HepG2 (cell line): ENCODE measurements around the gene NAE1. TPM values are rescaled to one million over a fixed set of nuclear protein-coding genes. Genes with fewer than 3 reads are reported as not detected.
A peak's percentile ranks its signal among the peaks of the same experiment; 100 is the strongest.

Experiments used
- E2F2 ChIP-seq: sonication (generic); formaldehyde crosslinking; IDR thresholded peaks from 2 replicates; pipeline ENCODE4 v1.4.0; 2020; ENCODE audit warnings: missing genetic modification reagents, borderline replicate concordance
- GABPA ChIP-seq, 2 experiments: IDR thresholded peaks; 2 replicates each; pipeline ENCODE4 v1.6.1; 2011 to 2016; ENCODE audit warnings: low read depth in 2 of 2, low read length in 1 of 2, missing biosample characterization in 1 of 2, missing genetic modification characterization in 1 of 2
- GZF1 ChIP-seq: sonication (generic); formaldehyde crosslinking; IDR thresholded peaks from 2 replicates; pipeline ENCODE4 v1.5.1; 2020; ENCODE audit warnings: mild to moderate bottlenecking, missing genetic modification reagents
- HHEX ChIP-seq: IDR thresholded peaks from 2 replicates; pipeline ENCODE4 v1.6.1; 2016; ENCODE audit warnings: control low read depth
- HNRNPL ChIP-seq: fragments of 200-400 bp; formaldehyde crosslinking; IDR thresholded peaks from 2 replicates; pipeline ENCODE4 v1.6.1; 2017; ENCODE audit warnings: mild to moderate bottlenecking, low read depth, low read length
- MAX ChIP-seq: IDR thresholded peaks from 2 replicates; pipeline ENCODE4 v1.6.1; 2012; ENCODE audit warnings: inconsistent platforms
- PRMT3 ChIP-seq: sonication (generic); formaldehyde crosslinking; IDR thresholded peaks from 2 replicates; pipeline ENCODE4 v1.8.1; 2022; ENCODE audit warnings: low read depth, mild to moderate bottlenecking, moderate library complexity, missing genetic modification reagents, borderline replicate concordance
- SP4 ChIP-seq: sonication (generic); formaldehyde crosslinking; IDR thresholded peaks from 2 replicates; pipeline ENCODE4 v1.8.1; 2023; ENCODE audit warnings: mild to moderate bottlenecking, missing genetic modification reagents
- TMF1 ChIP-seq: sonication (generic); formaldehyde crosslinking; IDR thresholded peaks from 2 replicates; pipeline ENCODE4 v1.8.1; 2022; ENCODE audit warnings: low read depth, missing genetic modification reagents
- ZC3H13 ChIP-seq: sonication (generic); formaldehyde crosslinking; IDR thresholded peaks from 2 replicates; pipeline ENCODE4 v1.8.1; 2023; ENCODE audit warnings: mild to moderate bottlenecking, missing genetic modification reagents, moderate library complexity
- ZSCAN21 ChIP-seq: sonication (generic); formaldehyde crosslinking; IDR thresholded peaks from 2 replicates; pipeline ENCODE4 v1.8.0; 2022; ENCODE audit warnings: mild to moderate bottlenecking, missing genetic modification reagents, moderate library complexity, borderline replicate concordance
- polyA plus RNA-seq, 8 experiments: library from polyadenylated mRNA; depleted of rRNA in 3 of 8; stranded (reverse) in 7 of 8; unstranded in 1 of 8; fragments of >200 nt; fragmentation: Illumina TruSeq in 4 of 8; extraction: Trizol in 4 of 8; gene quantifications; 2 replicates each; pipeline versions ENCODE4 v1.2.1 to v1.2.3, GENCODE V29; 2011 to 2016; ENCODE audit warnings: low read depth in 4 of 8, missing spikeins in 1 of 8, mixed read lengths in 1 of 8; ENCODE audit not compliant: insufficient read depth in 1 of 8
- total RNA-seq, 5 experiments: library from RNA; depleted of rRNA; stranded (reverse); fragments of >200 nt; fragmentation: Illumina TruSeq; extraction: Trizol; gene quantifications; 2 replicates each; pipeline ENCODE4 v1.2.3, GENCODE V29; 2016; ENCODE audit warnings: low read depth in 1 of 5
- TF ChIP-seq, protein P1 (sequence below), 2 experiments: fragments of 450-650 bp in 1 of 2; sonication (generic) in 1 of 2; formaldehyde crosslinking in 1 of 2; IDR thresholded peaks; 2 replicates each; pipeline versions ENCODE4 v1.6.1 to v1.8.0; 2016 to 2022; ENCODE audit warnings: antibody characterized with exemption in 1 of 2, mild to moderate bottlenecking in 1 of 2, missing genetic modification reagents in 1 of 2
- TF ChIP-seq, protein P2 (sequence below): sonication (generic); formaldehyde crosslinking; IDR thresholded peaks from 2 replicates; pipeline ENCODE4 v1.4.0; 2020; ENCODE audit warnings: mild to moderate bottlenecking, missing genetic modification reagents

Gene NAE1
- total and polyA plus RNA-seq, 2 of the 13 experiments (the other 11 are each of a cell fraction or from before 2014, with no cell fraction given) = 95.7 to 206 TPM

DNA sequence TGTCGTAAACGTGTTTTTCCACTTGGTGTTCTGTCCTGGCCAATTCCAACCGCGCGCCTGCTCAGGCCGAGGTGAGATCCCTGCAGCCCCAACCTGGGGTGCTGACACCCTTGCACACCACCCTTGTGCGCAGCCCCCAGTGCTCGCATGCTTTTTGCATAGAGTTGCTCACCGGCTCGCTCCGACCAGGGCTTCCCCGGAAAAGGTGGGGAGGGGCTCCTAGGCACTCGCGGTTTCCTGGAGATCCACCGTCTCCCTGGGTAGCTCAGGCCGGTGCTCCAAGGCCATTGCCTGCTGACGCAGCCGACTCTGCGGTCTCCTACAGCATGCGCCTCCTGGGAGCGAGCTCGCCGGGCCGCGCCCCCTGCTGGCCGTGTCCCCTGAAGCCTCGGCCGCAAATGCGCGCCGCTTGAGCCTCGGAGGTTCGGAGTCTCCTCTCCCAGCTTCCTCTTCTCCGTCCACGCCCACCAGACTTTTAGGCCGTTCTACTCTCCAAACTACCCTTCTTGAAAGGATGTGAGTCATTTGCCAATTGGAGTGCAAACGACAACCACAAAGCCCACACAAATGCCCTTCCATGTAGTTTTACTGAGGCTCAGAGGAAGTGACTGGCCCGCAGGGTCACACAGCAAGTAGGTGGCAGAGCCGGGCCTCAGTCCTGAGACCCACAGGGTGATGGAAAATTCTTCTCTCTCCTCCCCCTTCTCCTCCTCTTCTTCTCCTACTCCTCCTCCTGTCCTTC lies 42.3 kb upstream of the NAE1 start (continued):
- TF ChIP-seq, protein P1, sequence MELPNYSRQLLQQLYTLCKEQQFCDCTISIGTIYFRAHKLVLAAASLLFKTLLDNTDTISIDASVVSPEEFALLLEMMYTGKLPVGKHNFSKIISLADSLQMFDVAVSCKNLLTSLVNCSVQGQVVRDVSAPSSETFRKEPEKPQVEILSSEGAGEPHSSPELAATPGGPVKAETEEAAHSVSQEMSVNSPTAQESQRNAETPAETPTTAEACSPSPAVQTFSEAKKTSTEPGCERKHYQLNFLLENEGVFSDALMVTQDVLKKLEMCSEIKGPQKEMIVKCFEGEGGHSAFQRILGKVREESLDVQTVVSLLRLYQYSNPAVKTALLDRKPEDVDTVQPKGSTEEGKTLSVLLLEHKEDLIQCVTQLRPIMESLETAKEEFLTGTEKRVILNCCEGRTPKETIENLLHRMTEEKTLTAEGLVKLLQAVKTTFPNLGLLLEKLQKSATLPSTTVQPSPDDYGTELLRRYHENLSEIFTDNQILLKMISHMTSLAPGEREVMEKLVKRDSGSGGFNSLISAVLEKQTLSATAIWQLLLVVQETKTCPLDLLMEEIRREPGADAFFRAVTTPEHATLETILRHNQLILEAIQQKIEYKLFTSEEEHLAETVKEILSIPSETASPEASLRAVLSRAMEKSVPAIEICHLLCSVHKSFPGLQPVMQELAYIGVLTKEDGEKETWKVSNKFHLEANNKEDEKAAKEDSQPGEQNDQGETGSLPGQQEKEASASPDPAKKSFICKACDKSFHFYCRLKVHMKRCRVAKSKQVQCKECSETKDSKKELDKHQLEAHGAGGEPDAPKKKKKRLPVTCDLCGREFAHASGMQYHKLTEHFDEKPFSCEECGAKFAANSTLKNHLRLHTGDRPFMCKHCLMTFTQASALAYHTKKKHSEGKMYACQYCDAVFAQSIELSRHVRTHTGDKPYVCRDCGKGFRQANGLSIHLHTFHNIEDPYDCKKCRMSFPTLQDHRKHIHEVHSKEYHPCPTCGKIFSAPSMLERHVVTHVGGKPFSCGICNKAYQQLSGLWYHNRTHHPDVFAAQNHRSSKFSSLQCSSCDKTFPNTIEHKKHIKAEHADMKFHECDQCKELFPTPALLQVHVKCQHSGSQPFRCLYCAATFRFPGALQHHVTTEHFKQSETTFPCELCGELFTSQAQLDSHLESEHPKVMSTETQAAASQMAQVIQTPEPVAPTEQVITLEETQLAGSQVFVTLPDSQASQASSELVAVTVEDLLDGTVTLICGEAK (IDR thresholded peaks at IDR 0.05) = no peak
- TF ChIP-seq, protein P1 (CRISPR knock-in tag; IDR thresholded peaks at IDR 0.05) = peak; percentile 74
- TF ChIP-seq TMF1 (CRISPR knock-in tag) (peak; percentile 67; the same call in 1 of the 2 replicates), ZSCAN21 (CRISPR knock-in tag) (peak; percentile 79), GZF1 (CRISPR knock-in tag) (no peak), ZC3H13 (CRISPR knock-in tag) (peak; percentile 57; the same call in 1 of the 2 replicates), HHEX (CRISPR knock-in tag) (no peak), SP4 (CRISPR knock-in tag) (peak; percentile 51; the same call in 1 of the 2 replicates), HNRNPL (0 out of 2 replicates have a peak, but pooled peaks have one; percentile 27), E2F2 (CRISPR knock-in tag) (no peak), PRMT3 (CRISPR knock-in tag) (no peak), MAX (peak; percentile 94), GABPA (IDR thresholded peaks at IDR 0.05; ENCODE audit: low read depth, low read length) (no peak), GABPA (CRISPR knock-in tag; IDR thresholded peaks at IDR 0.05; ENCODE audit: low read depth) (peak; percentile 45; the same call in 1 of the 2 replicates)
- TF ChIP-seq, protein P2, sequence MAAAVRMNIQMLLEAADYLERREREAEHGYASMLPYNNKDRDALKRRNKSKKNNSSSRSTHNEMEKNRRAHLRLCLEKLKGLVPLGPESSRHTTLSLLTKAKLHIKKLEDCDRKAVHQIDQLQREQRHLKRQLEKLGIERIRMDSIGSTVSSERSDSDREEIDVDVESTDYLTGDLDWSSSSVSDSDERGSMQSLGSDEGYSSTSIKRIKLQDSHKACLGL = peak; percentile 81
